Adrenal gland (tissue), 12 donors: ENCODE measurements around the gene G6PC1. TPM values are rescaled to one million over a fixed set of nuclear protein-coding genes. Genes with fewer than 3 reads are reported as not detected.
"Not testable (repeated sequence)": the region's sequence is repeated elsewhere in the genome, so short reads cannot be mapped to it uniquely, and the experiment has no call there.

ENCODE experiments used
- DNase-seq, 7 donors: peaks; one replicate each; pipeline ENCODE4 v3.0.0-alpha.2; 2019 to 2020
- H3K27ac ChIP-seq, 5 donors: fragments of 200-600 bp; sonication (generic) in 4 of 5; 1 replicate in 3 of 5; 2 replicates in 2 of 5; pipeline versions ENCODE4 v1.5.1 to v1.8.0; 2016 to 2020; ENCODE audit warnings: mild to moderate bottlenecking in 1 of 5
- H3K27me3 ChIP-seq: fragments of 200-600 bp; 2 replicates; pipeline ENCODE4 v1.8.0; 2021
- H3K36me3 ChIP-seq, 2 donors: fragments of 200-600 bp; replicated peaks in 1 of 2; 1 replicate in 1 of 2; 2 replicates in 1 of 2; pipeline versions ENCODE4 v1.5.1 to v1.8.0; 2018 to 2022
- H3K4me1 ChIP-seq, 2 donors: fragments of 200-600 bp; replicated peaks in 1 of 2; 1 replicate in 1 of 2; 2 replicates in 1 of 2; pipeline versions ENCODE4 v1.5.1 to v1.8.0; 2018 to 2021
- H3K4me3 ChIP-seq, 4 donors: fragments of 200-600 bp; sonication (generic) in 3 of 4; one replicate each; pipeline ENCODE4 v1.5.1; 2016 to 2018
- H3K9me3 ChIP-seq, 3 donors: fragments of 200-600 bp; sonication (generic) in 1 of 3; replicated peaks in 1 of 3; 1 replicate in 2 of 3; 2 replicates in 1 of 3; pipeline versions ENCODE4 v1.5.1 to v1.8.0; 2016 to 2021
- POLR2A ChIP-seq, 2 donors: fragments of 450-650 bp; IDR thresholded peaks; one replicate each; pipeline ENCODE4 v1.6.1; 2017; ENCODE audit warnings: antibody characterized with exemption in 2 of 2, mild to moderate bottlenecking in 2 of 2, moderate library complexity in 1 of 2
- WGBS, 4 donors: extraction: QIAGEN DNeasy Blood & Tissue Kit in 2 of 4; methylation state at CpG; one replicate each; pipeline versions ENCODE4 v1.1.5 to v1.1.7; 2013 to 2017; 5-methylcytosine and 5-hydroxymethylcytosine counted together
- intact Hi-C, 2 donors: fragments of 100-400 bp; cut with DNase I; formaldehyde crosslinking; loops; one replicate each; pipeline versions ENCODE4 v1.14.1 to v1.15.0; 2022 to 2023
- polyA plus RNA-seq, 3 donors: library from polyadenylated mRNA; stranded (reverse); fragments of 200-250 nt in 2 of 3; fragments of 350-450 nt in 1 of 3; fragmentation: Illumina TruSeq in 1 of 3; extraction: RNeasy Lipid Tissue Mini Kit (QIAGEN cat#74804) in 1 of 3; gene quantifications; one replicate each; pipeline ENCODE4 v1.2.3, GENCODE V29; 2013 to 2014
- total RNA-seq, 9 donors: library from RNA; depleted of rRNA in 4 of 9; stranded (reverse); fragments of >200 nt in 4 of 9; fragments of 120-200 nt in 1 of 9; fragmentation: NEBNext Ultra II Directional in 1 of 9; extraction: Animal tissue kit (Norgen Biotek cat#: 25700) in 1 of 9; gene quantifications; one replicate each; pipeline versions ENCODE4 v1.1.0 to v1.2.4, GENCODE V29; 2013 to 2023
- TF ChIP-seq, protein P1 (sequence below), 6 experiments: fragments of 450-650 bp in 4 of 6; fragments of 200-600 bp in 2 of 6; sonication (generic) in 1 of 6; IDR thresholded peaks; 1 replicate in 5 of 6; 2 replicates in 1 of 6; pipeline versions ENCODE4 v1.5.1 to v1.8.0; 2016 to 2021; ENCODE audit warnings: antibody characterized with exemption in 6 of 6, mild to moderate bottlenecking in 2 of 6, moderate library complexity in 1 of 6
- donor health status: healthy with polysubstance abuse.
- donor health status: Bipolar disorder and iron deficiency.
- donor health status: DM: yes; HTN: yes; CAD: no.
- donor health status: DM: no; HTN: no; CAD: no.
- donor health status: DM: no; HTN: no; CAD: no.
- donor health status: DM: yes; HTN: yes; CAD: no.

The G6PC1 gene
- total and polyA plus RNA-seq, 12 donors: 0.09 to 0.18 (median 0.14) TPM; not detected in 8

DNA sequence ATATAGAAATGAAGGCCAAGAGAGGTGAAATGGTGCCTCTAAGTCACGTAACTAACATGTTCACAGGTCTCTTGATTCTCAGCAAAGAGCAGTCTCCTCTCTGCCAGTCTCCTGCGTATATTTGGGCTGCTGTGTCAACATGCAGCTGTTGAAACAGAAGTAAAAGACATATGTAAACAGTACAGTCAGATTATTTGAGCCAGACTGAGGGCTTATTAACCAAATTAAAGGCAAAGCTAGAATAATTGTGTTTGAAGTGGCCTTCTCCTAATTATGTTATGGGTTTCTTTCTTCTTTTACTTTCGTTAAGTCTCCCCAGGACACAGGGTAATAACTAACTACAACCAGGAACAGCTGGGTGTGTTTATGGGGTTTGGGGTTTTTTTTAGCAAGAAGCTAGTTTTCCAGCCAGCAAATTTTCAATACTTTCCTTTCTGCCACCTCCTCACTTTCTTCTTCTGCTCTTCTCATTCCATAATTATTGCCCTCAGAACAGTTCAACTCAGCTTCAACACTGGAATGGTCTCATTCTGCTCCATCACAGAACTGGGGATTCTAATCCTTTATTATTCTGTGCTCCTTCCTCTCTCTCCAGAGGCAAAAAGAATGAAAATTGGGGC is 18.4 kb downstream of the G6PC1 start:
- DNase-seq: no peak
- H3K27me3 ChIP-seq: no peaks in the 10 kb centered on the region
- no peaks in the 10 kb centered on the region for H3K4me1 ChIP-seq
- 67 to 77% (median 73%) methylated on average over 3 of the region's 3 CpGs for WGBS, 4 donors
- H3K4me3 ChIP-seq: no peak overlapping the region
- intact Hi-C loops: no loop called here
- H3K9me3 ChIP-seq: no peaks in the 10 kb centered on the region
- no peak for TF ChIP-seq POLR2A (IDR thresholded peaks at IDR 0.05)
- TF ChIP-seq, protein P1, sequence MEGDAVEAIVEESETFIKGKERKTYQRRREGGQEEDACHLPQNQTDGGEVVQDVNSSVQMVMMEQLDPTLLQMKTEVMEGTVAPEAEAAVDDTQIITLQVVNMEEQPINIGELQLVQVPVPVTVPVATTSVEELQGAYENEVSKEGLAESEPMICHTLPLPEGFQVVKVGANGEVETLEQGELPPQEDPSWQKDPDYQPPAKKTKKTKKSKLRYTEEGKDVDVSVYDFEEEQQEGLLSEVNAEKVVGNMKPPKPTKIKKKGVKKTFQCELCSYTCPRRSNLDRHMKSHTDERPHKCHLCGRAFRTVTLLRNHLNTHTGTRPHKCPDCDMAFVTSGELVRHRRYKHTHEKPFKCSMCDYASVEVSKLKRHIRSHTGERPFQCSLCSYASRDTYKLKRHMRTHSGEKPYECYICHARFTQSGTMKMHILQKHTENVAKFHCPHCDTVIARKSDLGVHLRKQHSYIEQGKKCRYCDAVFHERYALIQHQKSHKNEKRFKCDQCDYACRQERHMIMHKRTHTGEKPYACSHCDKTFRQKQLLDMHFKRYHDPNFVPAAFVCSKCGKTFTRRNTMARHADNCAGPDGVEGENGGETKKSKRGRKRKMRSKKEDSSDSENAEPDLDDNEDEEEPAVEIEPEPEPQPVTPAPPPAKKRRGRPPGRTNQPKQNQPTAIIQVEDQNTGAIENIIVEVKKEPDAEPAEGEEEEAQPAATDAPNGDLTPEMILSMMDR (IDR thresholded peaks at IDR 0.05): no peak
- H3K27ac ChIP-seq: no peak overlapping the region
- no peaks in the 10 kb centered on the region for H3K36me3 ChIP-seq

DNA sequence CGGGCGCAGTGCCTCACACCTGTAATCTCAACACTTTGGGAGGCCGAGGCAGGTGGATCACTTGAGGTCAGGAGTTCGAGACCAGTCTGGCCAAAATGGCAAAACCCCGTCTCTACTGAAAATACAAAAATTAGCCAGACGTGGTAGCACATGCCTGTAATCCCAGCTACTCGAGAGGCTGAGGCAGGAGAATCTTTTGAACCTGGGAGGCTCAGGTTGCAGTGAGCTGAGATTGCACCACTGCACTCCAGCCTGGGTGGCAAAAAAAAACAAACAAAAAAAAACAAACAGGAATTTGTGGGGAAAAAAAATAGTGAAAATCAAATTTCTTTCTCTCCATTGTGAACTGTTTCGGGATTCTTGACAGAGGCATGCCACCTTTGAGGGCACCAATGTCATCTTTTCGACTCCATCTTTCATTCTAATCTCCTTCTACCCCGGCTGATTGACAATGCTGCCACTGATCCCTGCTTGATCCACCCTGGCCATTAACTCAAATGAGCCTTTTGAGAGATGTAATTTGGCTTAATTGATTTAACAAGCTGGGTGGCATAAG is 19.0 kb downstream of the G6PC1 start:
- WGBS, 4 donors: 82 to 89% (median 85%) methylated on average over 10 of the region's 10 CpGs
- DNase-seq, H3K4me1 ChIP-seq, H3K27ac ChIP-seq, intact Hi-C loops, H3K9me3 ChIP-seq, H3K4me3 ChIP-seq, H3K36me3 ChIP-seq, H3K27me3 ChIP-seq: not testable (repeated sequence)

DNA sequence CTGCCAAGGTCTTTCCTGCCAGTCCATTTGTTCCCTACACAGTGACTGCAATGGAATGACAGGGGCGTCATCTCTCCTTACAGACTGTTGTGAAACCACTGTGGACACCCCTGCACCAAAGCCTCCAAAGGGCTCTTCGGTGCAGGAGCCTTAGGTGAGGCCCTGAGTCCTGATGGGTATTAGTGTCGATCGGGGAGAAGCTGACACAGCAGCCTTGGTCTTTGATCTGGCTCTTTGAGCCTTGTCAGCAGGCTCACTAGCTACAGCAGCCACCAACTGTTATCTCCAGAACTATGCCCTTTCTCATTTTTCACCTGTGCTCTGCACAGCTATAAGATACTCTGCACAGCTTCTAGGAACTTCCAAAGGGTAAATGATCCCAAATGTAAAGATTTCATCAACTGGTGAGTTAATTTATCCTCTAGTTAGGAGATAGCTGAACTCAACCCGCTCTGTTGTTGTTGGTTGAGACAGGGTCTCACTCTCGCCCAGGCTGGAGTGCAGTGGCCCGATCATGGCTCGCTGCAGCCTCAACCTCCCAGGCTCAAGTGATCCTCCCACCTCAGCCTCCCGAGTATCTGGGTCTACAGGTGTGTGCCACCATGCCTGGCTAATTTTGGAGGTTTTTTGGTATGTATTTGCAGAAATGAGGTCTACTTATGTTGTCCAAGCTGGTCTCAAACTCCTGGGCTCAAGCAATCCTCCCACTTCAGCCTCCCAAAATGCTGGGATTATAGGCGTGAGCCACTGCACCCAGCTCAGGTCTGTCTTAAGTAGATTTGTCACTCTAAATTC is 19.7 kb downstream of the G6PC1 start:
- Histone ChIP-seq H3K4me1 (no peaks in the 10 kb centered on the region), H3K36me3 (no peaks in the 10 kb centered on the region), H3K27me3 (no peaks in the 10 kb centered on the region), H3K4me3 (no peak overlapping the region), H3K27ac (no peak overlapping the region), H3K9me3 (no peaks in the 10 kb centered on the region)
- DNase-seq: no peak
- TF ChIP-seq POLR2A (IDR thresholded peaks at IDR 0.05): no peak
- TF ChIP-seq, protein P1 (IDR thresholded peaks at IDR 0.05): no peak
- intact Hi-C loops: no loop called here
- 71 to 83% (median 76%) methylated on average over 7 to 10 of the region's 10 CpGs for WGBS, 4 donors

DNA sequence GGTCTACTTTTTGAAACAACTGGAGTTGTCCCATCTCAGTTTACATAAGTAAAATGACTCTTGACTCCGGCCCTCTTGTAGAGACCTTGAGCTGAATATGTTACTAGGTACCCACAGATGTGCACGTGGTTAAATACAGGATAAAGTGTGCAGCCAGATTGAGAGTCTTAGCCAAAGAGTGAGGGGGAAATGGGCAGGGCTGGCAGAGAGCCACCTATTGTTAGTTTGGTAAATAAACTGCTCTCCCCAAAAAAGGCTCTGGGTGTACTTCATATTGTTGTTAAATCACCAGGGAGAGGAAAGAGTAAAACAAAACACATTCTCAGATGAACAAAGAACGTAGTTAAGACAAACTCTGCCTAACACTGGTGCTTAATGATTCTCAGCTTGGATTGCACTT is 20.3 kb downstream of the G6PC1 start:
- H3K9me3 ChIP-seq: no peaks in the 10 kb centered on the region
- no peak overlapping the region for H3K4me3 ChIP-seq
- no peaks in the 10 kb centered on the region for H3K27me3 ChIP-seq
- TF ChIP-seq POLR2A (IDR thresholded peaks at IDR 0.05): no peak
- TF ChIP-seq, protein P1 (IDR thresholded peaks at IDR 0.05): no peak
- H3K27ac ChIP-seq: peak overlapping the region in 1 of 5 donors; percentile 15
- H3K4me1 ChIP-seq: no peaks in the 10 kb centered on the region
- no peaks in the 10 kb centered on the region for H3K36me3 ChIP-seq
- intact Hi-C loops: no loop called here
- peak in 3 of 7 donors; percentile 17 to 33 (median 27) for DNase-seq
- WGBS, 4 donors: 35 to 46% (median 36%) methylated on average over 3 of the region's 3 CpGs
